Adrenal gland (tissue), 12 donors: ENCODE results near the gene TBC1D1. TPM values are rescaled to one million over a fixed set of nuclear protein-coding genes. Genes with fewer than 3 reads are reported as not detected.

Source experiments
- DNase-seq, 7 donors: peaks; one replicate each; pipeline ENCODE4 v3.0.0-alpha.2; 2019 to 2020
- H3K27ac ChIP-seq, 5 donors: fragments of 200-600 bp; sonication (generic) in 4 of 5; 1 replicate in 3 of 5; 2 replicates in 2 of 5; pipeline versions ENCODE4 v1.5.1 to v1.8.0; 2016 to 2020; ENCODE audit warnings: mild to moderate bottlenecking in 1 of 5
- H3K27me3 ChIP-seq: fragments of 200-600 bp; 2 replicates; pipeline ENCODE4 v1.8.0; 2021
- H3K36me3 ChIP-seq, 2 donors: fragments of 200-600 bp; replicated peaks in 1 of 2; 1 replicate in 1 of 2; 2 replicates in 1 of 2; pipeline versions ENCODE4 v1.5.1 to v1.8.0; 2018 to 2022
- H3K4me1 ChIP-seq, 2 donors: fragments of 200-600 bp; replicated peaks in 1 of 2; 1 replicate in 1 of 2; 2 replicates in 1 of 2; pipeline versions ENCODE4 v1.5.1 to v1.8.0; 2018 to 2021
- H3K4me3 ChIP-seq, 4 donors: fragments of 200-600 bp; sonication (generic) in 3 of 4; one replicate each; pipeline ENCODE4 v1.5.1; 2016 to 2018
- H3K9me3 ChIP-seq, 3 donors: fragments of 200-600 bp; sonication (generic) in 1 of 3; replicated peaks in 1 of 3; 1 replicate in 2 of 3; 2 replicates in 1 of 3; pipeline versions ENCODE4 v1.5.1 to v1.8.0; 2016 to 2021
- CTCF ChIP-seq, 6 experiments: fragments of 450-650 bp in 4 of 6; fragments of 200-600 bp in 2 of 6; sonication (generic) in 1 of 6; IDR thresholded peaks; 1 replicate in 5 of 6; 2 replicates in 1 of 6; pipeline versions ENCODE4 v1.5.1 to v1.8.0; 2016 to 2021; ENCODE audit warnings: antibody characterized with exemption in 6 of 6, mild to moderate bottlenecking in 2 of 6, moderate library complexity in 1 of 6
- POLR2A ChIP-seq, 2 donors: fragments of 450-650 bp; IDR thresholded peaks; one replicate each; pipeline ENCODE4 v1.6.1; 2017; ENCODE audit warnings: antibody characterized with exemption in 2 of 2, mild to moderate bottlenecking in 2 of 2, moderate library complexity in 1 of 2
- WGBS, 4 donors: extraction: QIAGEN DNeasy Blood & Tissue Kit in 2 of 4; methylation state at CpG; one replicate each; pipeline versions ENCODE4 v1.1.5 to v1.1.7; 2013 to 2017; 5-methylcytosine and 5-hydroxymethylcytosine counted together
- intact Hi-C, 2 donors: fragments of 100-400 bp; cut with DNase I; formaldehyde crosslinking; loops; one replicate each; pipeline versions ENCODE4 v1.14.1 to v1.15.0; 2022 to 2023
- polyA plus RNA-seq, 3 donors: library from polyadenylated mRNA; stranded (reverse); fragments of 200-250 nt in 2 of 3; fragments of 350-450 nt in 1 of 3; fragmentation: Illumina TruSeq in 1 of 3; extraction: RNeasy Lipid Tissue Mini Kit (QIAGEN cat#74804) in 1 of 3; gene quantifications; one replicate each; pipeline ENCODE4 v1.2.3, GENCODE V29; 2013 to 2014
- total RNA-seq, 9 donors: library from RNA; depleted of rRNA in 4 of 9; stranded (reverse); fragments of >200 nt in 4 of 9; fragments of 120-200 nt in 1 of 9; fragmentation: NEBNext Ultra II Directional in 1 of 9; extraction: Animal tissue kit (Norgen Biotek cat#: 25700) in 1 of 9; gene quantifications; one replicate each; pipeline versions ENCODE4 v1.1.0 to v1.2.4, GENCODE V29; 2013 to 2023
- donor health status: healthy with polysubstance abuse.
- donor health status: Bipolar disorder and iron deficiency.
- donor health status: DM: yes; HTN: yes; CAD: no.
- donor health status: DM: no; HTN: no; CAD: no.
- donor health status: DM: no; HTN: no; CAD: no.
- donor health status: DM: yes; HTN: yes; CAD: no.

Gene TBC1D1
- total and polyA plus RNA-seq, 12 donors: 16.3 to 77.3 (median 25.7) TPM

GRCh38 chr4:38090455-38091246, 199.8 kb downstream of the TBC1D1 start:
- no peak for TF ChIP-seq POLR2A (IDR thresholded peaks at IDR 0.05)
- no peak for TF ChIP-seq CTCF (IDR thresholded peaks at IDR 0.05)
- intact Hi-C loops: no loop called here
- Histone ChIP-seq H3K27ac (no peak overlapping the region), H3K4me1 (peaks cover 12 to 15% of the 10 kb centered on the region in 2 donors), H3K36me3 (peaks cover 0 to 9% of the 10 kb centered on the region in 2 donors), H3K27me3 (no peaks in the 10 kb centered on the region), H3K9me3 (no peaks in the 10 kb centered on the region), H3K4me3 (no peak overlapping the region)
- DNase-seq: no peak
- 92 to 94% (median 93%) methylated on average over 7 of the region's 7 CpGs for WGBS, 4 donors

GRCh38 chr4:38091636-38092035, 200.8 kb downstream of the TBC1D1 start:
- no peak for DNase-seq
- 53 to 94% (median 82%) methylated on average over 1 of the region's 1 CpG for WGBS, 4 donors
- H3K4me1 ChIP-seq: peaks cover 2 to 6% of the 10 kb centered on the region in 2 donors
- H3K27me3 ChIP-seq: no peaks in the 10 kb centered on the region
- H3K9me3 ChIP-seq: no peaks in the 10 kb centered on the region
- intact Hi-C loops: no loop called here
- H3K4me3 ChIP-seq: no peak overlapping the region
- TF ChIP-seq POLR2A (IDR thresholded peaks at IDR 0.05) (no peak), CTCF (IDR thresholded peaks at IDR 0.05) (no peak)
- H3K27ac ChIP-seq: no peak overlapping the region
- H3K36me3 ChIP-seq: peaks cover 0 to 9% of the 10 kb centered on the region in 2 donors

GRCh38 chr4:38092701-38093100, 201.8 kb downstream of the TBC1D1 start:
- no peak overlapping the region for H3K27ac ChIP-seq
- H3K27me3 ChIP-seq: no peaks in the 10 kb centered on the region
- TF ChIP-seq CTCF (IDR thresholded peaks at IDR 0.05): no peak
- TF ChIP-seq POLR2A (IDR thresholded peaks at IDR 0.05): no peak
- peaks cover 0 to 5% of the 10 kb centered on the region in 2 donors for H3K4me1 ChIP-seq
- H3K9me3 ChIP-seq: no peaks in the 10 kb centered on the region
- WGBS, 4 donors: 77 to 99% (median 86%) methylated on average over 3 of the region's 3 CpGs
- H3K4me3 ChIP-seq: no peak overlapping the region
- intact Hi-C loops: no loop called here
- H3K36me3 ChIP-seq: peaks cover 0 to 9% of the 10 kb centered on the region in 2 donors
- DNase-seq: no peak

- intact Hi-C loops: no loop called here
- 57 to 76% (median 70%) methylated on average over 6 to 7 of the region's 7 CpGs for WGBS, 4 donors
- Histone ChIP-seq H3K4me1 (peaks cover 0 to 3% of the 10 kb centered on the region in 2 donors), H3K27me3 (no peaks in the 10 kb centered on the region), H3K9me3 (no peaks in the 10 kb centered on the region), H3K4me3 (no peak overlapping the region), H3K27ac (no peak overlapping the region), H3K36me3 (peaks cover 0 to 9% of the 10 kb centered on the region in 2 donors)
- TF ChIP-seq POLR2A (IDR thresholded peaks at IDR 0.05) (no peak), CTCF (IDR thresholded peaks at IDR 0.05) (no peak)
- no peak for DNase-seq
Observed at GRCh38 chr4:38094419-38094818, 203.5 kb downstream of the TBC1D1 start.
